ENCODE data around the gene SIGLECL1.

DNA sequence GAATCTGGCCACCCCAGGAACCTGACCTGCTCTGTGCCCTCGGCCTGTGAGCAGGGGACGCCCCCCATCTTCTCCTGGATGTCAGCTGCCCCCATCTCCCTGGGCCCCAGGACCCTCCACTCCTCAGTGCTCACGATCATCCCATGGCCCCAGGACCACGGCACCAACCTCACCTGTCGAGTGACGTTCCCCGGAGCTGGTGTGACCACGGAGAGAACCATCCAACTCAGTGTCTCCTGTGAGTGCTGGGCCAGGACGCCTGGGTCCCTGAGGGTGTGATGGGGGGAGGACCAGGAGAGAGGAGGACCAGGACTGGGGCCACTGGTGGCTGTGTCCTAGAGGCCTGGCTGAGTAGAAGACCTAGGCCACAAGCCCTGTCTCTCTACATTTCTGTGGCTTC, 39.0 kb upstream of the SIGLECL1 start:
- TF ChIP-seq, protein P1, sequence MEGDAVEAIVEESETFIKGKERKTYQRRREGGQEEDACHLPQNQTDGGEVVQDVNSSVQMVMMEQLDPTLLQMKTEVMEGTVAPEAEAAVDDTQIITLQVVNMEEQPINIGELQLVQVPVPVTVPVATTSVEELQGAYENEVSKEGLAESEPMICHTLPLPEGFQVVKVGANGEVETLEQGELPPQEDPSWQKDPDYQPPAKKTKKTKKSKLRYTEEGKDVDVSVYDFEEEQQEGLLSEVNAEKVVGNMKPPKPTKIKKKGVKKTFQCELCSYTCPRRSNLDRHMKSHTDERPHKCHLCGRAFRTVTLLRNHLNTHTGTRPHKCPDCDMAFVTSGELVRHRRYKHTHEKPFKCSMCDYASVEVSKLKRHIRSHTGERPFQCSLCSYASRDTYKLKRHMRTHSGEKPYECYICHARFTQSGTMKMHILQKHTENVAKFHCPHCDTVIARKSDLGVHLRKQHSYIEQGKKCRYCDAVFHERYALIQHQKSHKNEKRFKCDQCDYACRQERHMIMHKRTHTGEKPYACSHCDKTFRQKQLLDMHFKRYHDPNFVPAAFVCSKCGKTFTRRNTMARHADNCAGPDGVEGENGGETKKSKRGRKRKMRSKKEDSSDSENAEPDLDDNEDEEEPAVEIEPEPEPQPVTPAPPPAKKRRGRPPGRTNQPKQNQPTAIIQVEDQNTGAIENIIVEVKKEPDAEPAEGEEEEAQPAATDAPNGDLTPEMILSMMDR (IDR thresholded peaks at IDR 0.05), result no peak
- no peak for TF ChIP-seq POLR2A (IDR thresholded peaks at IDR 0.05)
